Activated naive CD8-positive, alpha-beta T cell (primary cell): ENCODE data around the gene NTM.

Experiments
- H3K27ac Mint-ChIP-seq: one replicate; pipeline ENCODE4 v1.8.0; 2021; ENCODE audit warnings: mixed read lengths
- H3K27me3 Mint-ChIP-seq: one replicate; pipeline ENCODE4 v1.8.0; 2021; ENCODE audit warnings: mixed read lengths
- H3K36me3 Mint-ChIP-seq: one replicate; pipeline ENCODE4 v1.8.0; 2021; ENCODE audit warnings: mixed read lengths
- H3K4me1 Mint-ChIP-seq: one replicate; pipeline ENCODE4 v1.8.0; 2021; ENCODE audit warnings: low read depth, mixed read lengths
- H3K4me3 Mint-ChIP-seq: one replicate; pipeline ENCODE4 v1.8.0; 2021; ENCODE audit warnings: mild to moderate bottlenecking, mixed read lengths
- H3K9me3 Mint-ChIP-seq: one replicate; pipeline ENCODE4 v1.8.0; 2021; ENCODE audit warnings: low read depth, mixed read lengths

The NTM gene

GRCh38 chr11:131389582-131389981 lies 19.2 kb downstream of the NTM start:
- no peaks in the 10 kb centered on the region for H3K27me3 Mint-ChIP-seq
- no peak overlapping the region for H3K27ac Mint-ChIP-seq
- H3K4me1 Mint-ChIP-seq: no peaks in the 10 kb centered on the region
- H3K9me3 Mint-ChIP-seq: peaks cover 7% of the 10 kb centered on the region
- H3K36me3 Mint-ChIP-seq: no peaks in the 10 kb centered on the region
- H3K4me3 Mint-ChIP-seq: no peak overlapping the region

- no peaks in the 10 kb centered on the region for H3K4me1 Mint-ChIP-seq
- H3K36me3 Mint-ChIP-seq: no peaks in the 10 kb centered on the region
- H3K9me3 Mint-ChIP-seq: peaks cover 7% of the 10 kb centered on the region
- H3K27ac Mint-ChIP-seq: no peak overlapping the region
- no peaks in the 10 kb centered on the region for H3K27me3 Mint-ChIP-seq
- no peak overlapping the region for H3K4me3 Mint-ChIP-seq
These were observed 20.8 kb downstream of the NTM start for GRCh38 chr11:131391176-131391575.

GRCh38 chr11:131392528-131393255 lies 22.3 kb downstream of the NTM start:
- no peaks in the 10 kb centered on the region for H3K4me1 Mint-ChIP-seq
- H3K36me3 Mint-ChIP-seq: no peaks in the 10 kb centered on the region
- no peak overlapping the region for H3K27ac Mint-ChIP-seq
- no peak overlapping the region for H3K4me3 Mint-ChIP-seq
- no peaks in the 10 kb centered on the region for H3K27me3 Mint-ChIP-seq
- H3K9me3 Mint-ChIP-seq: peaks cover 7% of the 10 kb centered on the region

GRCh38 chr11:131393691-131394090 lies 23.3 kb downstream of the NTM start:
- Mint-ChIP-seq H3K4me3 (no peak overlapping the region), H3K27ac (no peak overlapping the region), H3K27me3 (no peaks in the 10 kb centered on the region), H3K36me3 (no peaks in the 10 kb centered on the region), H3K9me3 (peaks cover 7% of the 10 kb centered on the region), H3K4me1 (no peaks in the 10 kb centered on the region)

GRCh38 chr11:131397675-131398074 lies 27.3 kb downstream of the NTM start:
- no peaks in the 10 kb centered on the region for H3K36me3 Mint-ChIP-seq
- no peaks in the 10 kb centered on the region for H3K9me3 Mint-ChIP-seq
- no peaks in the 10 kb centered on the region for H3K27me3 Mint-ChIP-seq
- H3K27ac Mint-ChIP-seq: no peak overlapping the region
- no peak overlapping the region for H3K4me3 Mint-ChIP-seq
- no peaks in the 10 kb centered on the region for H3K4me1 Mint-ChIP-seq

- H3K4me1 Mint-ChIP-seq: no peaks in the 10 kb centered on the region
- H3K4me3 Mint-ChIP-seq: no peak overlapping the region
- H3K9me3 Mint-ChIP-seq: no peaks in the 10 kb centered on the region
- H3K27me3 Mint-ChIP-seq: no peaks in the 10 kb centered on the region
- no peaks in the 10 kb centered on the region for H3K36me3 Mint-ChIP-seq
- no peak overlapping the region for H3K27ac Mint-ChIP-seq
These were observed 31.6 kb downstream of the NTM start for GRCh38 chr11:131402040-131402439.

- H3K27me3 Mint-ChIP-seq: no peaks in the 10 kb centered on the region
- no peak overlapping the region for H3K4me3 Mint-ChIP-seq
- no peaks in the 10 kb centered on the region for H3K4me1 Mint-ChIP-seq
- no peak overlapping the region for H3K27ac Mint-ChIP-seq
- no peaks in the 10 kb centered on the region for H3K9me3 Mint-ChIP-seq
- H3K36me3 Mint-ChIP-seq: no peaks in the 10 kb centered on the region
These were observed 33.6 kb downstream of the NTM start for GRCh38 chr11:131404010-131404409.

- no peak overlapping the region for H3K27ac Mint-ChIP-seq
- H3K4me1 Mint-ChIP-seq: no peaks in the 10 kb centered on the region
- H3K36me3 Mint-ChIP-seq: no peaks in the 10 kb centered on the region
- H3K9me3 Mint-ChIP-seq: no peaks in the 10 kb centered on the region
- no peak overlapping the region for H3K4me3 Mint-ChIP-seq
- H3K27me3 Mint-ChIP-seq: no peaks in the 10 kb centered on the region
These were observed 37.7 kb downstream of the NTM start for GRCh38 chr11:131408025-131408640.

- no peaks in the 10 kb centered on the region for H3K27me3 Mint-ChIP-seq
- no peaks in the 10 kb centered on the region for H3K36me3 Mint-ChIP-seq
- no peaks in the 10 kb centered on the region for H3K9me3 Mint-ChIP-seq
- no peak overlapping the region for H3K27ac Mint-ChIP-seq
- no peak overlapping the region for H3K4me3 Mint-ChIP-seq
- H3K4me1 Mint-ChIP-seq: no peaks in the 10 kb centered on the region
These were observed 38.9 kb downstream of the NTM start for GRCh38 chr11:131409345-131409744.

GRCh38 chr11:131411636-131412035 lies 41.2 kb downstream of the NTM start:
- no peaks in the 10 kb centered on the region for H3K36me3 Mint-ChIP-seq
- no peak overlapping the region for H3K27ac Mint-ChIP-seq
- no peaks in the 10 kb centered on the region for H3K4me1 Mint-ChIP-seq
- H3K27me3 Mint-ChIP-seq: no peaks in the 10 kb centered on the region
- no peaks in the 10 kb centered on the region for H3K9me3 Mint-ChIP-seq
- no peak overlapping the region for H3K4me3 Mint-ChIP-seq

GRCh38 chr11:131412061-131412460 lies 41.6 kb downstream of the NTM start:
- H3K27ac Mint-ChIP-seq: no peak overlapping the region
- H3K27me3 Mint-ChIP-seq: no peaks in the 10 kb centered on the region
- H3K4me3 Mint-ChIP-seq: no peak overlapping the region
- no peaks in the 10 kb centered on the region for H3K4me1 Mint-ChIP-seq
- no peaks in the 10 kb centered on the region for H3K36me3 Mint-ChIP-seq
- H3K9me3 Mint-ChIP-seq: no peaks in the 10 kb centered on the region

GRCh38 chr11:131413217-131413616 lies 42.8 kb downstream of the NTM start:
- Mint-ChIP-seq H3K36me3 (no peaks in the 10 kb centered on the region), H3K27me3 (no peaks in the 10 kb centered on the region), H3K4me1 (no peaks in the 10 kb centered on the region), H3K4me3 (no peak overlapping the region), H3K27ac (no peak overlapping the region), H3K9me3 (no peaks in the 10 kb centered on the region)

- H3K4me3 Mint-ChIP-seq: no peak overlapping the region
- H3K27ac Mint-ChIP-seq: no peak overlapping the region
- H3K27me3 Mint-ChIP-seq: no peaks in the 10 kb centered on the region
- no peaks in the 10 kb centered on the region for H3K36me3 Mint-ChIP-seq
- H3K4me1 Mint-ChIP-seq: no peaks in the 10 kb centered on the region
- H3K9me3 Mint-ChIP-seq: no peaks in the 10 kb centered on the region
These were observed 47.8 kb downstream of the NTM start for GRCh38 chr11:131418189-131418588.

GRCh38 chr11:131421066-131421855 lies 50.8 kb downstream of the NTM start:
- H3K9me3 Mint-ChIP-seq: no peaks in the 10 kb centered on the region
- H3K4me3 Mint-ChIP-seq: no peak overlapping the region
- no peak overlapping the region for H3K27ac Mint-ChIP-seq
- no peaks in the 10 kb centered on the region for H3K27me3 Mint-ChIP-seq
- no peaks in the 10 kb centered on the region for H3K36me3 Mint-ChIP-seq
- no peaks in the 10 kb centered on the region for H3K4me1 Mint-ChIP-seq

GRCh38 chr11:131422029-131422428 lies 51.6 kb downstream of the NTM start:
- H3K4me3 Mint-ChIP-seq: no peak overlapping the region

More at GRCh38 chr11:131422029-131422428, 51.6 kb downstream of the NTM start:
- Mint-ChIP-seq H3K27me3 (no peaks in the 10 kb centered on the region), H3K4me1 (no peaks in the 10 kb centered on the region), H3K9me3 (no peaks in the 10 kb centered on the region), H3K36me3 (no peaks in the 10 kb centered on the region), H3K27ac (no peak overlapping the region)
